Fibroblast of lung (primary cell): Measurements from ENCODE around the gene CNNM3. TPM values are rescaled to one million over a fixed set of nuclear protein-coding genes. Genes with fewer than 3 reads are reported as not detected.

Experiments
- DNase-seq, 2 donors: peaks; one replicate each; pipeline versions ENCODE4 v3.0.0 to v3.0.0-alpha.2; 2010; ENCODE audit warnings: low read depth in 2 of 2
- H2AFZ ChIP-seq: 2 replicates; pipeline ENCODE4 v1.5.1; 2012; ENCODE audit warnings: low read length, control low read depth, inconsistent platforms
- H3K27ac ChIP-seq: 2 replicates; pipeline ENCODE4 v1.5.1; 2011; ENCODE audit warnings: low read length, control low read depth; ENCODE audit not compliant: insufficient read depth
- H3K27me3 ChIP-seq: 2 replicates; pipeline ENCODE4 v1.5.1; 2011; ENCODE audit warnings: mild to moderate bottlenecking, low read length; ENCODE audit not compliant: control insufficient read depth, insufficient read depth
- H3K36me3 ChIP-seq: 2 replicates; pipeline ENCODE4 v1.5.1; 2011; ENCODE audit warnings: low read length; ENCODE audit not compliant: control insufficient read depth, insufficient read depth
- H3K4me1 ChIP-seq: 2 replicates; pipeline ENCODE4 v1.5.1; 2011; ENCODE audit warnings: low read length; ENCODE audit not compliant: control insufficient read depth, insufficient read depth; ENCODE audit errors: extremely low read depth
- H3K4me2 ChIP-seq: 2 replicates; pipeline ENCODE4 v1.5.1; 2011; ENCODE audit warnings: low read length, control low read depth; ENCODE audit not compliant: insufficient read depth; ENCODE audit errors: extremely low read depth
- H3K4me3 ChIP-seq, 4 experiments: fragments of 200-600 bp in 1 of 4; sonication (generic) in 1 of 4; replicated peaks in 1 of 4; 2 replicates each; pipeline ENCODE4 v1.5.1; 2011 to 2016; ENCODE audit warnings: low read length in 4 of 4, low read depth in 3 of 4, mild to moderate bottlenecking in 3 of 4, control low read depth in 2 of 4, inconsistent platforms in 1 of 4, mixed read lengths in 1 of 4; ENCODE audit not compliant: insufficient read depth in 1 of 4; ENCODE audit errors: control extremely low read depth in 1 of 4
- H3K79me2 ChIP-seq: 2 replicates; pipeline ENCODE4 v1.5.1; 2012; ENCODE audit warnings: mild to moderate bottlenecking, low read length, inconsistent platforms; ENCODE audit not compliant: control insufficient read depth, insufficient read depth
- H3K9ac ChIP-seq: 2 replicates; pipeline ENCODE4 v1.5.1; 2011; ENCODE audit warnings: mild to moderate bottlenecking, low read length, control low read depth; ENCODE audit not compliant: insufficient read depth
- H3K9me3 ChIP-seq: 2 replicates; pipeline ENCODE4 v1.5.1; 2012; ENCODE audit warnings: low read depth, low read length; ENCODE audit not compliant: control insufficient read depth, insufficient read depth
- H4K20me1 ChIP-seq: 2 replicates; pipeline ENCODE4 v1.5.1; 2011; ENCODE audit warnings: low read length; ENCODE audit not compliant: control insufficient read depth, insufficient read depth; ENCODE audit errors: extremely low read depth
- EZH2 ChIP-seq: IDR thresholded peaks from 2 replicates; pipeline ENCODE4 v1.5.1; 2012; ENCODE audit warnings: low read length, control low read depth, mild to moderate bottlenecking; ENCODE audit errors: missing control alignments
- polyA plus RNA-seq, 2 donors: library from polyadenylated mRNA; depleted of rRNA in 1 of 2; stranded (reverse) in 1 of 2; unstranded in 1 of 2; fragments of >200 nt; gene quantifications; 2 replicates each; pipeline ENCODE4 v1.2.1, GENCODE V29; 2011 to 2012; ENCODE audit warnings: missing spikeins in 1 of 2
- total RNA-seq: library from RNA; depleted of rRNA; stranded (reverse); fragments of >200 nt; gene quantifications from 2 replicates; pipeline ENCODE4 v1.2.1, GENCODE V29; 2014
- TF ChIP-seq, protein P1 (sequence below), 2 donors: IDR thresholded peaks in 1 of 2; conservative IDR thresholded peaks in 1 of 2; 1 replicate in 1 of 2; 2 replicates in 1 of 2; pipeline ENCODE4 v1.5.1; 2011 to 2012; ENCODE audit warnings: low read length in 2 of 2, control low read depth in 1 of 2, inconsistent platforms in 1 of 2, low read depth in 1 of 2, mild to moderate bottlenecking in 1 of 2

CNNM3 gene
- total and polyA plus RNA-seq, 2 donors (not counting 1 experiment from before 2014, with no cell fraction given) = 4.3 to 9.9 TPM

DNA sequence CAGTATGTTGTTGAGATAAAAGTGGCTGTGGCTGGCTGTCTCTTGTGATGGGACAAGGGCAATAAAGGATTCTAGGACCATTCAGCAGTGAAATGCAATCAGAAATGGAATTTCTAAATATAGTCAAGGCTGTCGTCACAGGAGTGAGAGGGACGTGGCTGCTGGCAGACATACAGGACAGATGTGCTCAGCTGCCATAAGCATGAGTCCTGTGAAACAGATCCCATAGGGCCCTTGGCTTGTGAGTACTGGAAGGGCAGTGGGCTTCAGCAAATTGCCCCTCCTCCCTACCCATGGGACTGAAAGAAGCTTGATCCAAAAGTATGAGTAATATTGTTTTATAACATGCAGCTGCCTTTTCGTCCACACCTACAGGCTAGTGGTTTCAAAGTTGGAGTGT is 4.2 kb upstream of the CNNM3 start:
- no peaks in the 10 kb centered on the region for H3K27me3 ChIP-seq
- no peak for TF ChIP-seq EZH2
- TF ChIP-seq, protein P1, sequence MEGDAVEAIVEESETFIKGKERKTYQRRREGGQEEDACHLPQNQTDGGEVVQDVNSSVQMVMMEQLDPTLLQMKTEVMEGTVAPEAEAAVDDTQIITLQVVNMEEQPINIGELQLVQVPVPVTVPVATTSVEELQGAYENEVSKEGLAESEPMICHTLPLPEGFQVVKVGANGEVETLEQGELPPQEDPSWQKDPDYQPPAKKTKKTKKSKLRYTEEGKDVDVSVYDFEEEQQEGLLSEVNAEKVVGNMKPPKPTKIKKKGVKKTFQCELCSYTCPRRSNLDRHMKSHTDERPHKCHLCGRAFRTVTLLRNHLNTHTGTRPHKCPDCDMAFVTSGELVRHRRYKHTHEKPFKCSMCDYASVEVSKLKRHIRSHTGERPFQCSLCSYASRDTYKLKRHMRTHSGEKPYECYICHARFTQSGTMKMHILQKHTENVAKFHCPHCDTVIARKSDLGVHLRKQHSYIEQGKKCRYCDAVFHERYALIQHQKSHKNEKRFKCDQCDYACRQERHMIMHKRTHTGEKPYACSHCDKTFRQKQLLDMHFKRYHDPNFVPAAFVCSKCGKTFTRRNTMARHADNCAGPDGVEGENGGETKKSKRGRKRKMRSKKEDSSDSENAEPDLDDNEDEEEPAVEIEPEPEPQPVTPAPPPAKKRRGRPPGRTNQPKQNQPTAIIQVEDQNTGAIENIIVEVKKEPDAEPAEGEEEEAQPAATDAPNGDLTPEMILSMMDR (conservative IDR thresholded peaks at IDR 0.05 in 1 of 2, IDR thresholded peaks at IDR 0.05 in 1 of 2; ENCODE audit: low read depth in 1 of 2, low read length in 2 of 2) = no peak
- no peaks in the 10 kb centered on the region for H4K20me1 ChIP-seq
- no peaks in the 10 kb centered on the region for H3K79me2 ChIP-seq
- peak; percentile 18 to 67 for DNase-seq
- peaks cover 2% of the 10 kb centered on the region for H3K4me1 ChIP-seq
- H2AFZ ChIP-seq = no peak overlapping the region
- H3K4me3 ChIP-seq = no peak overlapping the region
- H3K9ac ChIP-seq = no peak overlapping the region
- H3K27ac ChIP-seq = no peak overlapping the region
- H3K36me3 ChIP-seq = no peaks in the 10 kb centered on the region
- H3K9me3 ChIP-seq = no peaks in the 10 kb centered on the region
- H3K4me2 ChIP-seq = no peak overlapping the region

DNA sequence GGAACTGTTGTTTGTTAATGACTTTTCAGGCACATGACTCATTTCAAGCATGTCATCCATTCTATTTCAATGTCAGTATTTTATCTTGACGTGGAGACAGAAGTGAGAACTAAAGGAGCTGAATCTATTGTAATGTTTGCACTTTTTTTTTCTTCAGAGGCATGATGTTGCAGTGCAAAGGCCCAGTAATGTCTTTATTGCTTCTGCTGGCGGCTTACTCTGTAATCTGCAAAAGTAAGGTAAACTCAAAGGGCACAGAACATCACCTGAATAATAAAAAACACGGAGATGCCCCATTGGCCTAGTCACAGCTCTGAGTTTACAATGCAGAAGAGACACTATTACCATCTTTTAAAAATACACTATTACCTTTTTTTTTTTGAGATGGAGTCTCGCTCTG is 2.4 kb upstream of the CNNM3 start:
- DNase-seq = no peak
- TF ChIP-seq EZH2 = no peak
- TF ChIP-seq, protein P1 (conservative IDR thresholded peaks at IDR 0.05 in 1 of 2, IDR thresholded peaks at IDR 0.05 in 1 of 2; ENCODE audit: low read depth in 1 of 2, low read length in 2 of 2) = no peak
- H3K9ac ChIP-seq = no peak overlapping the region

DNA sequence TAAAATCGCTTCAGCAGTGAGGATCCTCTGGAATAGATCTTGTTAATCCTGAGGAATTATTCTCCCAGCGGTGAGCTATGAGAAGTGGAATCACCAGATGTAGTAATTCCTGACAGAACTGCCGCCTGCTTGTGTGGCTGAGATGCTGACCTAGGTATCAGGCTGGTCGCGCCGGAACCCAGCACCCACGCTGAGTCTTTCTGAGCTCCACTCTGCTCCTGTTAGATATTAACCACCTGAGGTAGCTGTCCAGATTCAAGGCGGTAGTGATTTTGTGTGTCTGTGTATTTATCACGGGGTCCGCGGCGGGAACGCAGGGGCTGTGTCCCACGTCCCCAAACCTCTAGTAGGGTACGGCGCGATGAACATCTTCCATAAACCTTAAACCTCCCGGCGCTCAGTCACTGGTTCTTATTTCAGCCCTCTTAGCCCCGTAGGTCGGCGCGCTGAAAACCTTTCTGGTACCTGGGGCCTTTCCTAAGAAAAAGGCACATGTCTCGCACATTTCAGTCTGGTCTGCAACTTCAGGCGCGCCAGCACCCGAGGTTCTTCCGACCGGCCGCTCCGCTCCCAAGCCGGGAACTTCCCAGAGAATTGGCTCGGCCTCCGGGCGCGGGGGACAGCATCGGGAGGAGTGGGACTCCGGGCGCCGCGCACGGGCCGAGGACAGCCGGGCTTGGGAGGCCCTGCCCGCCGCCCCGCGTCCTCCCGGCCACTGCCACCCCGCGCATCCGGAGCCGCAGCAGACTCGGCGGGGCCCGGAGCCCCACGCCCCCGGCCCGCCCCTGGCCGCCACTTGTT is 542 bp upstream of the CNNM3 start:
- peak overlapping the region; percentile 36 for H3K27ac ChIP-seq
- H3K4me1 ChIP-seq = peaks cover 7% of the 10 kb centered on the region
- peak overlapping the region; percentile 26 for H3K9ac ChIP-seq
- peak overlapping the region; percentile 51 to 69 (median 61) for H3K4me3 ChIP-seq
- peak; percentile 57 to 67 for DNase-seq
- H3K4me2 ChIP-seq = peak overlapping the region; percentile 84
- H2AFZ ChIP-seq = peak overlapping the region; percentile 70
- no peaks in the 10 kb centered on the region for H3K36me3 ChIP-seq
- TF ChIP-seq, protein P1 (conservative IDR thresholded peaks at IDR 0.05 in 1 of 2, IDR thresholded peaks at IDR 0.05 in 1 of 2; ENCODE audit: low read depth in 1 of 2, low read length in 2 of 2) = no peak
- TF ChIP-seq EZH2 = no peak
- no peaks in the 10 kb centered on the region for H3K9me3 ChIP-seq
- H4K20me1 ChIP-seq = no peaks in the 10 kb centered on the region
- H3K27me3 ChIP-seq = no peaks in the 10 kb centered on the region
- peaks cover 3% of the 10 kb centered on the region for H3K79me2 ChIP-seq

More for the DNA sequence above, 2.4 kb upstream of the CNNM3 start:
- H3K4me2 ChIP-seq = no peak overlapping the region
- H3K36me3 ChIP-seq = no peaks in the 10 kb centered on the region
- peaks cover 7% of the 10 kb centered on the region for H3K4me1 ChIP-seq
- no peaks in the 10 kb centered on the region for H3K9me3 ChIP-seq
- H2AFZ ChIP-seq = no peak overlapping the region
- H3K79me2 ChIP-seq = peaks cover 3% of the 10 kb centered on the region
- no peaks in the 10 kb centered on the region for H3K27me3 ChIP-seq
- H4K20me1 ChIP-seq = no peaks in the 10 kb centered on the region
- H3K4me3 ChIP-seq = no peak overlapping the region
- H3K27ac ChIP-seq = no peak overlapping the region
